GM12878 (cell line): ENCODE results near the gene NRP1.

Experiments
- EP300 ChIP-seq, 2 experiments: fragments of 150-350 bp in 1 of 2; IDR thresholded peaks; 2 replicates each; pipeline ENCODE4 v1.6.1; 2011 to 2012; ENCODE audit warnings: low read depth in 2 of 2, low read length in 2 of 2, borderline replicate concordance in 1 of 2, improper control_type of control experiment in 1 of 2, inconsistent platforms in 1 of 2; ENCODE audit not compliant: control insufficient read depth in 1 of 2
- SIX5 ChIP-seq: IDR thresholded peaks from 2 replicates; pipeline ENCODE4 v1.6.1; 2011; ENCODE audit warnings: mild to moderate bottlenecking, low read depth, low read length, moderate library complexity; ENCODE audit not compliant: severe bottlenecking

DNA sequence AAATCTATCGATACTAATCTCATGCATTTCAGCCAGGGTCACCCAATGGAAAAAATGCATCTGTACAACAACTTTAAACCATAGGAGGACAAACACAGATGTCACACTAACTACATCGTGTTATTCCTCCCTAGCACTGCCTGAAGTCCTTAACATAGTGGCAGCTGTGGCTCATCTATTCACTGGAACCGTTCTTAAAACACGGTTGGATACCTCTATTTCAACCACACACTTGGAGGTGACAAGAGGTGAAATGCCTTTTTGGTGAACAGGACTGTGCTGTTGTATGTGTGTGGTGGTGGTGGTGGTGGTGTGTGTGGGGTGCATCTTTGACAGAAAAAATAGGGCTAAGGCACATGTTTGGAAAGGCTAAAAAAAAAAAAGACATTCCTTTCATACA is 93.1 kb downstream of the NRP1 start:
- TF ChIP-seq SIX5, result no peak
- TF ChIP-seq EP300 (IDR thresholded peaks at IDR 0.05; ENCODE audit: borderline replicate concordance in 1 of 2, control insufficient read depth in 1 of 2, low read depth in 2 of 2, low read length in 2 of 2), result no peak
